SK-N-SH (cell line): ENCODE measurements around the gene AFF1. TPM values are rescaled to one million over a fixed set of nuclear protein-coding genes. Genes with fewer than 3 reads are reported as not detected.

Experiments
- CTCF ChIA-PET: fragments of 300-600, 350-600 bp; formaldehyde crosslinking; extraction: SDS; loops from one replicate; lab custom pipeline; 2021; lab: Yijun Ruan, JAX
- POLR2A ChIA-PET: fragments of 350-600 bp; sonication (Branson Sonifier 250); formaldehyde crosslinking; extraction: SDS; loops from one replicate; lab custom pipeline; 2020; ENCODE audit warnings: antibody characterized with exemption, inconsistent platforms; lab: Yijun Ruan, JAX
- DNase-seq: peaks from one replicate; pipeline ENCODE4 v3.0.0; 2012
- H2AFZ ChIP-seq: fragments of 200-600 bp; sonication (generic); 2 replicates; pipeline ENCODE4 v1.8.1; 2016; ENCODE audit warnings: antibody characterized with exemption, mild to moderate bottlenecking, low read depth
- H3F3A ChIP-seq: fragments of 200-600 bp; sonication (generic); replicated peaks from 2 replicates; pipeline ENCODE3; 2016; ENCODE audit warnings: antibody characterized with exemption, mild to moderate bottlenecking; ENCODE audit not compliant: insufficient read depth
- H3K27ac ChIP-seq, 2 experiments: fragments of 200-500 bp in 1 of 2; fragments of 200-600 bp in 1 of 2; sonication (Bioruptor generic) in 1 of 2; sonication (generic), shearing (Covaris generic) in 1 of 2; 2 replicates each; pipeline versions ENCODE4 v1.5.1 to v1.6.1; 2014 to 2016; ENCODE audit warnings: low read depth in 2 of 2, inconsistent platforms in 1 of 2, low read length in 1 of 2, mild to moderate bottlenecking in 1 of 2, mixed read lengths in 1 of 2
- H3K27me3 ChIP-seq: fragments of 200-600 bp; sonication (generic), shearing (Covaris generic); 2 replicates; pipeline ENCODE4 v1.6.1; 2016; ENCODE audit warnings: mixed run types; ENCODE audit not compliant: insufficient read depth
- H3K36me3 ChIP-seq, 2 experiments: fragments of 200-500 bp in 1 of 2; fragments of 200-600 bp in 1 of 2; sonication (Bioruptor generic) in 1 of 2; sonication (generic) in 1 of 2; replicated peaks in 1 of 2; 2 replicates each; pipeline versions ENCODE3 to v1.5.1; 2014 to 2016; ENCODE audit warnings: low read length in 1 of 2, mild to moderate bottlenecking in 1 of 2; ENCODE audit not compliant: insufficient read depth in 2 of 2, control insufficient read depth in 1 of 2
- H3K4me1 ChIP-seq, 2 experiments: fragments of 200-500 bp in 1 of 2; fragments of 200-600 bp in 1 of 2; sonication (Bioruptor generic) in 1 of 2; sonication (generic), shearing (Covaris generic) in 1 of 2; 2 replicates each; pipeline versions ENCODE4 v1.5.1 to v1.6.1; 2014 to 2016; ENCODE audit warnings: low read depth in 1 of 2, low read length in 1 of 2, mixed run types in 1 of 2; ENCODE audit not compliant: insufficient read depth in 2 of 2, control insufficient read depth in 1 of 2
- H3K4me2 ChIP-seq: fragments of 200-600 bp; sonication (generic), shearing (Covaris generic); 2 replicates; pipeline ENCODE4 v1.6.1; 2017; ENCODE audit warnings: mixed run types
- H3K4me3 ChIP-seq, 2 experiments: fragments of 200-500 bp in 1 of 2; fragments of 200-600 bp in 1 of 2; sonication (Bioruptor generic) in 1 of 2; sonication (generic), shearing (Covaris generic) in 1 of 2; 2 replicates each; pipeline versions ENCODE4 v1.5.1 to v1.8.1; 2014 to 2016; ENCODE audit warnings: low read depth in 2 of 2, inconsistent platforms in 1 of 2, low read length in 1 of 2, mild to moderate bottlenecking in 1 of 2, mixed read lengths in 1 of 2, moderate library complexity in 1 of 2
- H3K79me2 ChIP-seq: fragments of 200-600 bp; sonication (generic); 2 replicates; pipeline ENCODE4 v1.8.1; 2017; ENCODE audit warnings: mild to moderate bottlenecking; ENCODE audit not compliant: insufficient read depth
- H3K9ac ChIP-seq: fragments of 200-600 bp; sonication (generic); 2 replicates; pipeline ENCODE4 v1.6.1; 2017; ENCODE audit warnings: mixed run types
- H3K9me2 ChIP-seq: fragments of 200-600 bp; sonication (generic); 2 replicates; pipeline ENCODE4 v1.6.1; 2017; ENCODE audit warnings: mixed run types
- H3K9me3 ChIP-seq: fragments of 200-600 bp; sonication (generic); 2 replicates; pipeline ENCODE4 v1.6.1; 2017; ENCODE audit warnings: mixed run types, mild to moderate bottlenecking, moderate library complexity
- H4K20me1 ChIP-seq: fragments of 200-600 bp; sonication (generic); 2 replicates; pipeline ENCODE4 v1.6.1; 2017; ENCODE audit warnings: mild to moderate bottlenecking, mixed run types; ENCODE audit not compliant: insufficient read depth
- CHD2 ChIP-seq: fragments of 150-350 bp; IDR thresholded peaks from 2 replicates; pipeline ENCODE4 v1.6.1; 2018; ENCODE audit warnings: low read length; ENCODE audit not compliant: partially characterized antibody
- CTCF ChIP-seq: fragments of 200-600 bp; sonication (generic); IDR thresholded peaks from 2 replicates; pipeline ENCODE4 v1.6.1; 2017; ENCODE audit warnings: antibody characterized with exemption, mild to moderate bottlenecking, moderate library complexity
- EP300 ChIP-seq, 2 experiments: IDR thresholded peaks; 2 replicates each; pipeline versions ENCODE4 v1.4.0 to v1.6.1; 2012; ENCODE audit warnings: borderline replicate concordance in 1 of 2, low read depth in 1 of 2, low read length in 1 of 2
- EZH2phosphoT487 ChIP-seq: fragments of 200-600 bp; sonication (generic); IDR thresholded peaks from 2 replicates; pipeline ENCODE4 v1.6.1; 2017; ENCODE audit warnings: low read depth, mixed run types, mild to moderate bottlenecking, antibody characterized with exemption, moderate library complexity, borderline replicate concordance
- FOSL2 ChIP-seq: IDR thresholded peaks from 2 replicates; pipeline ENCODE4 v1.4.0; 2012; ENCODE audit warnings: low read depth, mild to moderate bottlenecking, moderate library complexity, borderline replicate concordance
- FOXJ3 ChIP-seq: sonication (generic); formaldehyde crosslinking; IDR thresholded peaks from 2 replicates; pipeline ENCODE4 v1.5.1; 2020; ENCODE audit warnings: mild to moderate bottlenecking, missing genetic modification reagents
- FOXM1 ChIP-seq: IDR thresholded peaks from 2 replicates; pipeline ENCODE4 v1.4.0; 2012; ENCODE audit warnings: low read depth, mild to moderate bottlenecking
- GATA2 ChIP-seq: sonication (generic); formaldehyde crosslinking; IDR thresholded peaks from 2 replicates; pipeline ENCODE4 v1.5.0; 2020; ENCODE audit warnings: mild to moderate bottlenecking, missing genetic modification reagents
- JUND ChIP-seq: IDR thresholded peaks from 2 replicates; pipeline ENCODE4 v1.4.0; 2012
- MAX ChIP-seq: IDR thresholded peaks from 2 replicates; pipeline ENCODE4 v1.4.0; 2012; ENCODE audit warnings: low read depth
- MEF2A ChIP-seq: IDR thresholded peaks from 2 replicates; pipeline ENCODE4 v1.4.0; 2012; ENCODE audit warnings: low read depth, borderline replicate concordance
- MXI1 ChIP-seq: IDR thresholded peaks from 2 replicates; pipeline ENCODE4 v1.6.1; 2012; ENCODE audit warnings: mild to moderate bottlenecking, low read depth, low read length, improper control_type of control experiment
- NRF1 ChIP-seq: IDR thresholded peaks from 2 replicates; pipeline ENCODE4 v1.6.1; 2012; ENCODE audit warnings: low read depth, mild to moderate bottlenecking, low read length
- RAD21 ChIP-seq: IDR thresholded peaks from 2 replicates; pipeline ENCODE4 v1.6.1; 2012; ENCODE audit warnings: mild to moderate bottlenecking, low read length
- RFX5 ChIP-seq: IDR thresholded peaks from 2 replicates; pipeline ENCODE4 v1.6.1; 2012; ENCODE audit warnings: mild to moderate bottlenecking, improper control_type of control experiment, low read length
- RXRA ChIP-seq: IDR thresholded peaks from 2 replicates; pipeline ENCODE4 v1.4.0; 2012; ENCODE audit warnings: low read depth, mild to moderate bottlenecking, borderline replicate concordance
- SMC3 ChIP-seq: IDR thresholded peaks from 2 replicates; pipeline ENCODE4 v1.6.1; 2012; ENCODE audit warnings: low read depth, low read length, improper control_type of control experiment
- TAF1 ChIP-seq: IDR thresholded peaks from 2 replicates; pipeline ENCODE4 v1.6.1; 2012; ENCODE audit warnings: low read depth, mild to moderate bottlenecking, low read length, moderate library complexity, borderline replicate concordance
- TCF12 ChIP-seq: IDR thresholded peaks from 2 replicates; pipeline ENCODE4 v1.4.0; 2012
- TEAD4 ChIP-seq: IDR thresholded peaks from 2 replicates; pipeline ENCODE4 v1.4.0; 2012; ENCODE audit warnings: mild to moderate bottlenecking, borderline replicate concordance; ENCODE audit not compliant: insufficient read depth
- YY1 ChIP-seq: IDR thresholded peaks from 2 replicates; pipeline ENCODE4 v1.4.0; 2012; ENCODE audit warnings: low read depth, mild to moderate bottlenecking
- ZBTB33 ChIP-seq: IDR thresholded peaks from 2 replicates; pipeline ENCODE4 v1.4.0; 2012; ENCODE audit warnings: low read depth, borderline replicate concordance
- WGBS: methylation state at CpG from one replicate; pipeline ENCODE4 v1.1.6; 2017; ENCODE audit warnings: low lambda C conversion rate; 5-methylcytosine and 5-hydroxymethylcytosine counted together
- polyA plus RNA-seq, 3 experiments: library from polyadenylated mRNA; depleted of rRNA; stranded (reverse); fragments of >200 nt; gene quantifications; 2 replicates each; pipeline ENCODE4 v1.2.3, GENCODE V29; 2012

The AFF1 gene
- polyA plus RNA-seq, 1 of the 3 experiments (the other 2 are of a cell fraction), result 2.7 TPM

GRCh38 chr4:87128006-87128705, 193.3 kb downstream of the AFF1 start:
- no peak for DNase-seq
- Histone ChIP-seq H4K20me1 (no peaks in the 10 kb centered on the region), H3K9me2 (no peaks in the 10 kb centered on the region), H3K27me3 (no peaks in the 10 kb centered on the region), H3K79me2 (no peaks in the 10 kb centered on the region), H3K27ac (no peak overlapping the region), H2AFZ (no peak overlapping the region), H3K4me2 (no peak overlapping the region), H3F3A (no peaks in the 10 kb centered on the region), H3K9me3 (no peaks in the 10 kb centered on the region), H3K4me3 (no peak overlapping the region), H3K4me1 (no peaks in the 10 kb centered on the region), H3K36me3 (peaks cover 31 to 44% of the 10 kb centered on the region in 2 experiments), H3K9ac (no peak overlapping the region)
- TF ChIP-seq SMC3 (no peak), ZBTB33 (no peak), TEAD4 (no peak), FOSL2 (no peak), RFX5 (no peak), YY1 (no peak), CHD2 (no peak), MAX (no peak), GATA2 (CRISPR knock-in tag) (no peak), MEF2A (no peak), RXRA (no peak), NRF1 (no peak)
- CTCF ChIA-PET, result no interaction called here
- POLR2A ChIA-PET, result no interaction called here
- 98% methylated on average over 2 of the region's 2 CpGs for WGBS

- Histone ChIP-seq H3K4me2 (no peak overlapping the region), H3K27ac (no peak overlapping the region), H3K9ac (no peak overlapping the region), H3K27me3 (no peaks in the 10 kb centered on the region), H3K9me2 (no peaks in the 10 kb centered on the region), H2AFZ (no peak overlapping the region), H3K4me1 (no peaks in the 10 kb centered on the region), H3K4me3 (no peak overlapping the region), H3F3A (no peaks in the 10 kb centered on the region), H3K79me2 (no peaks in the 10 kb centered on the region), H3K9me3 (no peaks in the 10 kb centered on the region), H3K36me3 (peaks cover 36 to 56% of the 10 kb centered on the region in 2 experiments), H4K20me1 (no peaks in the 10 kb centered on the region)
- no peak for DNase-seq
- 97% methylated on average over 6 of the region's 6 CpGs for WGBS
- CTCF ChIA-PET, result interaction anchor here (1.2 kb wide), 1 partner anchor 21 kb away, joined by 3 read pairs; no protein-coding TSS in a partner anchor
- no peak for TF ChIP-seq FOSL2
- no peak for TF ChIP-seq MAX
- no peak for TF ChIP-seq SMC3
- no peak for TF ChIP-seq TCF12
- no peak for TF ChIP-seq TAF1
- TF ChIP-seq EZH2phosphoT487, result no peak
- no peak for TF ChIP-seq JUND
- no peak for TF ChIP-seq MXI1
- TF ChIP-seq CTCF, result no peak
- TF ChIP-seq NRF1, result no peak
- TF ChIP-seq YY1, result no peak
- no peak for TF ChIP-seq FOXM1
- TF ChIP-seq FOXJ3 (CRISPR knock-in tag), result no peak
- TF ChIP-seq GATA2 (CRISPR knock-in tag), result no peak
- TF ChIP-seq RAD21, result no peak
- TF ChIP-seq EP300 (IDR thresholded peaks at IDR 0.05; ENCODE audit: borderline replicate concordance in 1 of 2, low read depth in 1 of 2, low read length in 1 of 2), result no peak
- POLR2A ChIA-PET, result no interaction called here
Observed at GRCh38 chr4:87129681-87130080, 194.9 kb downstream of the AFF1 start.
